ENCODE results near the gene NDUFB6. TPM values are rescaled to one million over a fixed set of nuclear protein-coding genes. Genes with fewer than 3 reads are reported as not detected.
A peak's percentile ranks its signal among the peaks of the same experiment; 100 is the strongest.

The NDUFB6 gene
- total and polyA plus RNA-seq, 10 of the 15 experiments (the other 5 are each of a cell fraction or from before 2014, with no cell fraction given): 26.3 to 269 (median 61.4) TPM

GRCh38 chr9:32551276-32552051 lies 21.5 kb downstream of the NDUFB6 start (continued):
- TF ChIP-seq SRF (IDR thresholded peaks at IDR 0.05; ENCODE audit: low read depth in 2 of 2, low read length in 2 of 2) (no peak), RAD51 (IDR thresholded peaks at IDR 0.05) (peak; percentile 13; the same call in 1 of the 2 replicates), CHD2 (IDR thresholded peaks at IDR 0.05; ENCODE audit: borderline replicate concordance, low read depth, low read length) (no peak), REST (IDR thresholded peaks at IDR 0.05; ENCODE audit: low read depth, low read length) (no peak), ASH2L (IDR thresholded peaks at IDR 0.05; ENCODE audit: borderline replicate concordance, low read depth) (no peak)

GRCh38 chr9:32550562-32551275 lies 22.2 kb downstream of the NDUFB6 start:
- SMC1A ChIA-PET (ENCODE audit: uncharacterized antibody, unreplicated experiment): interaction anchor here (0.6 to 4.0 kb wide), 8 partner anchors 8 to 172 kb away, joined by 3 to 29 read pairs (median 4); partner anchors contain the start of genes NDUFB6 and RIGI
- FAIRE-seq: peak; percentile 41
- RAD21 ChIA-PET (ENCODE audit: unreplicated experiment): interaction anchor here (0.7 to 4.7 kb wide), 7 partner anchors 22 to 475 kb away, joined by 3 to 51 read pairs (median 5); partner anchors contain the start of genes NDUFB6 and RIGI
- in situ Hi-C loops (cut with MboI): no loop called here
- POLR2A ChIA-PET: interaction anchor here (0.8 to 2.8 kb wide), 7 partner anchors 8 to 474 kb away, joined by 3 to 19 read pairs (median 4); partner anchors contain the start of genes DNAJA1 and RIGI
- no peaks in the 10 kb centered on the region; the same call in 2 of the 3 replicates for H3K9me3 ChIP-seq (replicated peaks; ENCODE audit: control insufficient read depth, insufficient read depth, low read length)
- H3K4me3 ChIP-seq: peak overlapping the region; percentile 83
- 0 out of 4 replicates have a peak, but pooled peaks cover 0 to 3% of the 10 kb centered on the region in 2 experiments for H3K36me3 ChIP-seq (ENCODE audit: control insufficient read depth in 2 of 2, insufficient read depth in 2 of 2, low read length in 1 of 2)
- H3K9ac ChIP-seq (ENCODE audit: control insufficient read depth, insufficient read depth, low read length): peak overlapping the region; percentile 71
- peak overlapping the region; percentile 96 for H3K27ac ChIP-seq (ENCODE audit: control insufficient read depth, insufficient read depth)
- CTCF ChIA-PET: interaction anchor here (0.7 to 4.6 kb wide), 10 partner anchors 16 to 173 kb away, joined by 3 to 48 read pairs (median 4); partner anchors contain the start of genes NDUFB6 and RIGI
- H3K4me2 ChIP-seq (ENCODE audit: control insufficient read depth, insufficient read depth): peak overlapping the region; percentile 83
- peaks cover 8% of the 10 kb centered on the region for H3K4me1 ChIP-seq (ENCODE audit: control insufficient read depth, insufficient read depth, low read length)
- peaks cover 60% of the 10 kb centered on the region for H3K79me2 ChIP-seq (ENCODE audit: control insufficient read depth, insufficient read depth, low read length)
- peak overlapping the region; percentile 67 for H2AFZ ChIP-seq (ENCODE audit: control insufficient read depth, low read depth, low read length)
- intact Hi-C loops (cut with micrococcal nuclease; ENCODE audit: unreplicated experiment): no loop called here
- WGBS (ENCODE audit: insufficient coverage, insufficient replicate concordance, low lambda C conversion rate, missing lambda C conversion rate): under 1% methylated on average over 75 of the region's 75 CpGs
- peak; percentile 64 for DNase-seq (ENCODE audit: low read depth, low spot score)
- peak; percentile 79 for ATAC-seq
- no peaks in the 10 kb centered on the region for H3K27me3 ChIP-seq (replicated peaks in 1 of 2; ENCODE audit: control insufficient read depth in 2 of 2, insufficient read depth in 2 of 2, low read length in 1 of 2)
- no TSS peak for BruUV-seq (replicated peaks)
- no peaks in the 10 kb centered on the region for H4K20me1 ChIP-seq (ENCODE audit: control insufficient read depth, insufficient read depth)
- TF ChIP-seq NRF1 (conservative IDR thresholded peaks at IDR 0.05; ENCODE audit: low read depth, low read length) (peak; percentile 90), NR2C1 (IDR thresholded peaks at IDR 0.05) (peak; percentile 83), ZBTB4 (CRISPR knock-in tag; IDR thresholded peaks at IDR 0.05) (no peak), BHLHE40 (IDR thresholded peaks at IDR 0.05; ENCODE audit: borderline replicate concordance in 1 of 2, low read depth in 2 of 2, low read length in 1 of 2) (peak in 1 of 2 experiments; percentile 44; a peak in 1 of 4 replicates), BACH1 (IDR thresholded peaks at IDR 0.05; ENCODE audit: borderline replicate concordance) (peak; percentile 35; the same call in 1 of the 2 replicates), HDAC6 (IDR thresholded peaks at IDR 0.05; ENCODE audit: unreplicated experiment) (peak; percentile 67), ETV6 (conservative IDR thresholded peaks at IDR 0.05 in 1 of 2, IDR thresholded peaks at IDR 0.05 in 1 of 2; ENCODE audit: borderline replicate concordance in 1 of 2, low read depth in 1 of 2) (no peak)

Measured in GM12878 (cell line).